GM08714 (cell line): ENCODE measurements around the gene PBXIP1.
"Not testable (repeated sequence)": the region's sequence is repeated elsewhere in the genome, so short reads cannot be mapped to it uniquely, and the experiment has no call there.

Source experiments
- H3K4me3 ChIP-seq: fragments of 200-500 bp; sonication (Bioruptor generic); 2 replicates; pipeline ENCODE4 v1.5.1; 2014; ENCODE audit warnings: mild to moderate bottlenecking, low read length, inconsistent platforms
- ZNF274 ChIP-seq: IDR thresholded peaks from 2 replicates; pipeline ENCODE4 v1.6.1; 2012; ENCODE audit warnings: mild to moderate bottlenecking, low read depth, low read length

The PBXIP1 gene

GRCh38 chr1:154925335-154926170 lies 30.3 kb downstream of the PBXIP1 start:
- H3K4me3 ChIP-seq, result no peak overlapping the region

GRCh38 chr1:154923695-154924094 lies 32.2 kb downstream of the PBXIP1 start:
- TF ChIP-seq ZNF274, result no peak
- H3K4me3 ChIP-seq, result no peak overlapping the region

More at GRCh38 chr1:154925335-154926170, 30.3 kb downstream of the PBXIP1 start:
- TF ChIP-seq ZNF274, result no peak

- TF ChIP-seq ZNF274, result no peak
- H3K4me3 ChIP-seq, result no peak overlapping the region
These were observed 42.6 kb downstream of the PBXIP1 start for GRCh38 chr1:154913273-154913672.

GRCh38 chr1:154912755-154913154 lies 43.1 kb downstream of the PBXIP1 start:
- no peak overlapping the region for H3K4me3 ChIP-seq
- no peak for TF ChIP-seq ZNF274

- no peak for TF ChIP-seq ZNF274
- no peak overlapping the region for H3K4me3 ChIP-seq
These were observed 44.0 kb downstream of the PBXIP1 start for GRCh38 chr1:154911691-154912550.

GRCh38 chr1:154910851-154911250 lies 45.0 kb downstream of the PBXIP1 start:
- TF ChIP-seq ZNF274, result no peak
- no peak overlapping the region for H3K4me3 ChIP-seq

GRCh38 chr1:154908937-154909336 lies 47.0 kb downstream of the PBXIP1 start:
- no peak overlapping the region for H3K4me3 ChIP-seq
- TF ChIP-seq ZNF274, result no peak

- H3K4me3 ChIP-seq, result not testable (repeated sequence)
These were observed 47.8 kb downstream of the PBXIP1 start for GRCh38 chr1:154908129-154908528.

GRCh38 chr1:154906621-154907081 lies 49.2 kb downstream of the PBXIP1 start:
- no peak for TF ChIP-seq ZNF274
- H3K4me3 ChIP-seq, result no peak overlapping the region

GRCh38 chr1:154902938-154903566 lies 52.8 kb downstream of the PBXIP1 start:
- no peak overlapping the region for H3K4me3 ChIP-seq
- no peak for TF ChIP-seq ZNF274

- no peak overlapping the region for H3K4me3 ChIP-seq
- no peak for TF ChIP-seq ZNF274
These were observed 54.3 kb downstream of the PBXIP1 start for GRCh38 chr1:154901591-154901990.

- TF ChIP-seq ZNF274, result no peak
- H3K4me3 ChIP-seq, result no peak overlapping the region
These were observed 56.9 kb downstream of the PBXIP1 start for GRCh38 chr1:154899041-154899440.

GRCh38 chr1:154896771-154897286 lies 59.1 kb downstream of the PBXIP1 start:
- no peak overlapping the region for H3K4me3 ChIP-seq
- TF ChIP-seq ZNF274, result no peak

- no peak overlapping the region for H3K4me3 ChIP-seq
- TF ChIP-seq ZNF274, result no peak
These were observed 60.1 kb downstream of the PBXIP1 start for GRCh38 chr1:154895798-154896197.
